Central memory CD8-positive, alpha-beta T cell (primary cell): ENCODE measurements around the gene IFT25.
A peak's percentile ranks its signal among the peaks of the same experiment; 100 is the strongest.
"Not testable (repeated sequence)": the region's sequence is repeated elsewhere in the genome, so short reads cannot be mapped to it uniquely, and the experiment has no call there.

Experiments used
- ATAC-seq: fragments of 150-1000 bp; cut with Tn5 transposase; replicated peaks from 2 replicates; pipeline ENCODE4 v1.10.0; 2022; ENCODE audit warnings: mild to moderate bottlenecking, moderate FRiP score, moderate number of reproducible peaks; ENCODE audit not compliant: poor library complexity, severe bottlenecking; ENCODE audit errors: extremely low read depth
- DNase-seq, 2 donors: peaks; one replicate each; pipeline ENCODE4 v3.0.0; 2021; ENCODE audit warnings: low spot score in 2 of 2
- H3K27ac Mint-ChIP-seq: one replicate; pipeline ENCODE4 v1.8.0; 2022; ENCODE audit warnings: low read depth, mild to moderate bottlenecking, moderate library complexity, mixed read lengths
- H3K27me3 Mint-ChIP-seq: one replicate; pipeline ENCODE4 v1.8.0; 2022; ENCODE audit warnings: mixed read lengths
- H3K36me3 Mint-ChIP-seq: one replicate; pipeline ENCODE4 v1.8.0; 2022; ENCODE audit warnings: mild to moderate bottlenecking, moderate library complexity, mixed read lengths; ENCODE audit not compliant: insufficient read depth
- H3K4me1 Mint-ChIP-seq: one replicate; pipeline ENCODE4 v1.8.0; 2022; ENCODE audit warnings: mixed read lengths
- H3K4me3 Mint-ChIP-seq: one replicate; pipeline ENCODE4 v1.8.0; 2022; ENCODE audit warnings: mild to moderate bottlenecking, moderate library complexity, mixed read lengths
- H3K9me3 Mint-ChIP-seq: one replicate; pipeline ENCODE4 v1.8.0; 2022; ENCODE audit warnings: mixed read lengths

IFT25 gene

DNA sequence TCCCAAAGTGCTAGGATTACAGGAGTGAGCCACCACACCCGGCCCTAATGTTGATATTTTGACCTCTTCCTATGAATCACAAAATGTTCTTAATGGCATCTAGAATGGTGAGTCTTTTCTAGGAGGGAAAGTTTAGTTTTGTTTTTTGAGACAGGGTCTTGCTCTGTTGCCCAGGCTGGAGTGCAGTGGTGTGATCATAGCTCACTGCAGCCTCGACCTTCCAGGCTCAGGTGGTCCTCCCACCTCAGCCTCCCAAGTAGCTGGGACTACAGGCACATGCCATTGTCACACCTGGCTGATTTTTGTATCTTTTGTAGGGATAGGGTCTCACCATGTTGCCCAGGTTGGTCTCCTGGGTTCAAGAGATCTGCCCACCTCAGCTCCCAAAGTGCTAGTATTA, 23.8 kb upstream of the IFT25 start:
- DNase-seq, H3K27me3 Mint-ChIP-seq, ATAC-seq, H3K9me3 Mint-ChIP-seq, H3K27ac Mint-ChIP-seq, H3K4me1 Mint-ChIP-seq, H3K4me3 Mint-ChIP-seq: not testable (repeated sequence)
- peaks cover 36% of the 10 kb centered on the region for H3K36me3 Mint-ChIP-seq

- no peaks in the 10 kb centered on the region for H3K4me1 Mint-ChIP-seq
- no peak for DNase-seq
- H3K27ac Mint-ChIP-seq, result no peak overlapping the region
- H3K9me3 Mint-ChIP-seq, result no peaks in the 10 kb centered on the region
- no peak for ATAC-seq
- H3K36me3 Mint-ChIP-seq, result peaks cover 35% of the 10 kb centered on the region
- no peaks in the 10 kb centered on the region for H3K27me3 Mint-ChIP-seq
- H3K4me3 Mint-ChIP-seq, result no peak overlapping the region
Observed at GRCh38 chr1:53968125-53968513, 22.6 kb upstream of the IFT25 start.

DNA sequence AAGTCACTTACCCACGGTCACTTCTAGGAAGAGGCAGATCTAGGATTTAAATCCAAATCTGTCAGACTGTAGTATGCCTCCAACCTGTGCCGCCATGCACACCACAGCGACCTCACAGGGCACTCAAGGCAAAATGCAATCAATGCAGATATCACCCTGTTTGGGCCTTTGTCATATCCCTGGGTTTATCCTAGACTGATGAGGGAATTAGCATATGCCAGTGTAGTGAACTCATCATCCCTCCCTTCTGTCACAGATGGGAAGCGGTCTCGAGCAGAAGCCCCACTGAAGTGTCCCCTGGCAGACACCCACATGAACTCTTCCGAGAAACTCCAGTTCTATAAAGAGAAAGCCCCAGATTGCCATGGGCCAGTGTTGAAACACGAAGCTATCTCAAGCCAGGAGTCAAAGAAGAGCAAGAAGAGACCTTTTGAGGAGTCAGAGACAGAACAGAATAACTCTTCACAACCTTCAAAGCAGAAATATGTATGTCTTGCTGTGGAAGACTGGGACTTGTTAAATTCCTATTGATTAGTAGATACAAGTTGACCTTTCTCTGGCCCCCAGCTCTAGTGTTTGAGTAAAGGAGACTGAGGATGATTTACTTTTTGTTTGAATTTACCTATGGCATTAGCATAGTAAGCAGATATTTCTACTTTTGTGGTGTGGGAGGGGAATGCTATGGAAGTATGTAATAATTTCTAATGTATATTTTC, 22.1 kb upstream of the IFT25 start:
- no peak overlapping the region for H3K27ac Mint-ChIP-seq

DNA sequence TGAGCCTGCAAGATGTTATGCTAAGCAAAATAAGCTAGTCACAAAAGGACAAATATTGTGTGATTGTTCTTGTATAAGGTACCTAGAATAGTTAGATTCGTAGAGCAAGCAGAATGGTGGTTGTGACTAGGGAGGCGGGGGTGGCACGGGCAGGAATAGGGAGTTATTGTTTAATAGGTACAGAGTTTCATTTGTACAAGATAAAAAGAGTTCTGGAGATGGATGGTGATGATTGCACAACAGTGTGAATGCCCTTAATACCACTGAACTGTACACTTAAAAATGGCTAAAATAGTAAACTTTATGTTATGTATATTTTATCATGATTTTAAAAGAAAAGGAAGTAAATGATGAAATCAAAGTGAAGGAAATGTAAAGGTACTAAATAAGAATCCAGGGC, 21.3 kb upstream of the IFT25 start:
- Mint-ChIP-seq H3K4me1 (no peaks in the 10 kb centered on the region), H3K36me3 (peaks cover 37% of the 10 kb centered on the region)

More for the DNA sequence above, 22.1 kb upstream of the IFT25 start:
- DNase-seq (no peak), ATAC-seq (no peak)
- Mint-ChIP-seq H3K4me3 (no peak overlapping the region), H3K9me3 (no peaks in the 10 kb centered on the region), H3K36me3 (peaks cover 35% of the 10 kb centered on the region), H3K4me1 (no peaks in the 10 kb centered on the region), H3K27me3 (no peaks in the 10 kb centered on the region)

GRCh38 chr1:53964109-53964508, 18.6 kb upstream of the IFT25 start:
- Mint-ChIP-seq H3K27ac (no peak overlapping the region), H3K36me3 (peaks cover 35% of the 10 kb centered on the region), H3K27me3 (no peaks in the 10 kb centered on the region), H3K9me3 (no peaks in the 10 kb centered on the region), H3K4me1 (no peaks in the 10 kb centered on the region), H3K4me3 (no peak overlapping the region)
- ATAC-seq (no peak), DNase-seq (no peak)

More for the DNA sequence above, 21.3 kb upstream of the IFT25 start:
- no peaks in the 10 kb centered on the region for H3K9me3 Mint-ChIP-seq
- no peak overlapping the region for H3K4me3 Mint-ChIP-seq
- no peak overlapping the region for H3K27ac Mint-ChIP-seq
- H3K27me3 Mint-ChIP-seq, result no peaks in the 10 kb centered on the region
- ATAC-seq, result no peak
- no peak for DNase-seq

- Mint-ChIP-seq H3K9me3 (no peaks in the 10 kb centered on the region), H3K4me1 (no peaks in the 10 kb centered on the region), H3K4me3 (no peak overlapping the region), H3K27ac (no peak overlapping the region), H3K36me3 (peaks cover 32% of the 10 kb centered on the region), H3K27me3 (no peaks in the 10 kb centered on the region)
- DNase-seq (no peak), ATAC-seq (no peak)
Observed at GRCh38 chr1:53963460-53963859, 18.0 kb upstream of the IFT25 start.

- Mint-ChIP-seq H3K27me3 (no peaks in the 10 kb centered on the region), H3K9me3 (no peaks in the 10 kb centered on the region), H3K4me3 (no peak overlapping the region), H3K27ac (no peak overlapping the region), H3K4me1 (no peaks in the 10 kb centered on the region), H3K36me3 (peaks cover 29% of the 10 kb centered on the region)
- DNase-seq, result no peak
- ATAC-seq, result no peak
Observed at GRCh38 chr1:53962395-53962794, 16.9 kb upstream of the IFT25 start.

DNA sequence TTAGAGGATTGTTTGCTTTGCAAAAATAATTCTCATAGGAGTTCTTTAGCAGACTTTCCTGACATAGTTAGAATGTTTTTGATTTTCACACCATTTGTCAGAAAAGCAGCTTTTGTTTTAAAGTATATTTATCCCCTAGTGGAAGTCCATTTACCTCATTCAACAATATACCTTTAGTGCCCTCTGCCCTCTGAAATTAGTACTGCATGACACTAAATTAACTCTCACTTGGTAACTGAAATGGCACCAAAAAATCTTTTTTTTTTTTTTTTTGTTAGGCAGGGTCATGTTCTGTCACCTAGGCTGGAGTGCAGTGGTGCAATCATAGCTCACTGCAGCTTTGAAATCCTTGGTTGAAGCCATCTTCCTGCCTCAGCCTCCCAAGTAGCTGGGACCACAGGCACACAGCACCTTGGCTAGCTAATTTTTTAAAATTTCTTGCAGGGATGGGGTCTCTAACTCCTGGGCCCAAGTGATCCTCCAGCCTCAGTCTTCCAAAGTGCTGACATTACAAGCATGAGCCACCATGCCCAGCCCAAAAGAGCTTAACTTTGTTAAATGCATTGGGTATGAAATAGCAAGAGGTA, 14.3 kb upstream of the IFT25 start:
- DNase-seq (no peak), ATAC-seq (no peak)
- peaks cover 20% of the 10 kb centered on the region for H3K36me3 Mint-ChIP-seq
- no peak overlapping the region for H3K4me3 Mint-ChIP-seq
- H3K27ac Mint-ChIP-seq, result no peak overlapping the region
- H3K27me3 Mint-ChIP-seq, result no peaks in the 10 kb centered on the region
- H3K9me3 Mint-ChIP-seq, result no peaks in the 10 kb centered on the region
- H3K4me1 Mint-ChIP-seq, result no peaks in the 10 kb centered on the region

- peak overlapping the region; percentile 11 for H3K27ac Mint-ChIP-seq
Observed at GRCh38 chr1:53957194-53957818, 11.8 kb upstream of the IFT25 start.

DNA sequence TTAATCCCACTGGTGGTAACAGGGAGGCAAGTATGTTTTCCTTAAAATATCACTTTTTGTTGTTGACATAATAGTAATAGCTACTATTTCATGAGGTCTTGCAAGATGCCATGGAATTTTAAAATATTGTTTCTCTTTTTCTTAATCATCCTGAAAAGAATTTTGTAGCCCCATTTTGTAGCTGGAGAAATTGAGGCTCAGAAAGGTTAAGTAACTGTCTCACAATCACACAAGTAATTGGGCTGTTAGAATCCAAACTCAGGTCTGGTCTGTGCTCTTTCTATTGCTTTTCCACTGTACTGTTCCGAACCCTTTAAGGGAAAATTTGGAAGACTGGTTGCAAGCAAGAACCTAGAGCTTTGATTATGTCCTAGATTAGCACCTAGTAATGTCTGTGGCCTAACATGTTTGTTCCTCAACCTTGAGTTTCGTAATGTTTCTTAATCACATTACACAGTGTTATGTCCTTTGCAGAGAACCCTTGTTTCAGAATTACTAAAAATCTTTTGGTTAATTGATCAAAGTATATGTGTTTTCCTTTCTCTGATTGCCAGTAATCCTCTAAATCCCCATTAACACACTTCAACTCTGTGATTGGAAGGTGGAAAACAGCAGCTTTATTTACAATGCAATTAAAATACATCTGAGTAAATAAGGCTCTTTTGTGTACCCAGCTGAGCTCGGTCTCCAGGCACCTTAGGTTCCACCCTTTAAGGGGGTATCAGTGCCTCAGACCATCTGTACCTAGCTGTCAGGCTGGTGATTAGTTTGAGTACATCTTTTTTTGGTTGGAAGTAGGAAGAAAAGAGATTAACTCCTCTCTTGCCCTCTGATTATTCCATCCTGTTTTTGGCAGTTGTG, 11.0 kb upstream of the IFT25 start:
- H3K4me1 Mint-ChIP-seq, result no peaks in the 10 kb centered on the region
- no peak for ATAC-seq
- no peak for DNase-seq
- no peaks in the 10 kb centered on the region for H3K9me3 Mint-ChIP-seq
- no peaks in the 10 kb centered on the region for H3K27me3 Mint-ChIP-seq
- H3K36me3 Mint-ChIP-seq, result peaks cover 31% of the 10 kb centered on the region
- peak overlapping the region; percentile 11 for H3K27ac Mint-ChIP-seq
- H3K4me3 Mint-ChIP-seq, result no peak overlapping the region

More at GRCh38 chr1:53957194-53957818, 11.8 kb upstream of the IFT25 start:
- ATAC-seq (no peak), DNase-seq (no peak)
- Mint-ChIP-seq H3K36me3 (peaks cover 27% of the 10 kb centered on the region), H3K4me1 (no peaks in the 10 kb centered on the region), H3K27me3 (no peaks in the 10 kb centered on the region), H3K4me3 (no peak overlapping the region), H3K9me3 (no peaks in the 10 kb centered on the region)

- H3K9me3 Mint-ChIP-seq, result no peaks in the 10 kb centered on the region
- no peak overlapping the region for H3K4me3 Mint-ChIP-seq
- H3K36me3 Mint-ChIP-seq, result peaks cover 24% of the 10 kb centered on the region
- H3K27me3 Mint-ChIP-seq, result no peaks in the 10 kb centered on the region
- no peaks in the 10 kb centered on the region for H3K4me1 Mint-ChIP-seq
- ATAC-seq (no peak), DNase-seq (no peak)
- no peak overlapping the region for H3K27ac Mint-ChIP-seq
Observed at GRCh38 chr1:53954128-53954527, 8.6 kb upstream of the IFT25 start.

DNA sequence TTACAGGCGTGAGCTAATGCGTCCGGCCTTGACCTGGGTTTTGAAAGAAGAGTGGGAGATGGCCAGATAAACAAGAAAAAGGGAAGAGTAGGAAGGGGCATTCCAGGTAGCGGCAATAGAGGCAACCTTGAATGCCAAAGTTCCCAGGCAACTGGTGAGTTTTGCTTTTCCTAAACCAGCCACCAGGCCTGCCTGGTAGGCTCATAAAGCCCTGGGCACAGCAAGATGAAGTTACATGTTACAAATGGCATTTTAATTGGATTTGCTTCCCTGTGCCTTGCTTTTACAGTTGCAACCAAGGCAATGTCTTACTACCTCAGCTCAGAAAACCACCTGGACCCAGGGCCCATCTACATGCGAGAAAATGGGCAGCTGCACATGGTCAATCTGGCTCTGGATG, 6.2 kb upstream of the IFT25 start:
- Mint-ChIP-seq H3K9me3 (no peaks in the 10 kb centered on the region), H3K36me3 (peaks cover 23% of the 10 kb centered on the region), H3K27ac (no peak overlapping the region), H3K4me3 (no peak overlapping the region), H3K27me3 (no peaks in the 10 kb centered on the region), H3K4me1 (peaks cover 8% of the 10 kb centered on the region)
- ATAC-seq (no peak), DNase-seq (no peak)
